Progenitor cell of endocrine pancreas (in vitro differentiated cells): ENCODE results near the gene SLC1A5. TPM values are rescaled to one million over a fixed set of nuclear protein-coding genes. Genes with fewer than 3 reads are reported as not detected.

Source experiments
- DNase-seq: peaks from one replicate; pipeline ENCODE4 v3.0.0; 2021; ENCODE audit warnings: low spot score; ENCODE audit not compliant: unreplicated experiment
- H3K27ac Mint-ChIP-seq: 2 replicates; pipeline ENCODE4 v1.8.0; 2021; ENCODE audit warnings: mild to moderate bottlenecking, moderate library complexity, mixed read lengths
- H3K27me3 Mint-ChIP-seq: 2 replicates; pipeline ENCODE4 v1.8.0; 2021; ENCODE audit warnings: mixed read lengths
- H3K36me3 Mint-ChIP-seq: 2 replicates; pipeline ENCODE4 v1.8.0; 2022; ENCODE audit warnings: mixed read lengths; ENCODE audit not compliant: insufficient read depth
- H3K4me1 Mint-ChIP-seq: 2 replicates; pipeline ENCODE4 v1.8.0; 2021; ENCODE audit warnings: low read depth, mixed read lengths
- H3K4me3 Mint-ChIP-seq: 2 replicates; pipeline ENCODE4 v1.8.0; 2021; ENCODE audit warnings: low read depth, mild to moderate bottlenecking, moderate library complexity, mixed read lengths
- H3K9me3 Mint-ChIP-seq: 2 replicates; pipeline ENCODE4 v1.8.0; 2021; ENCODE audit warnings: low read depth, mixed read lengths
- CTCF ChIP-seq: fragments of 200-600 bp; sonication (generic); IDR thresholded peaks from one replicate; pipeline ENCODE4 v1.5.0; 2021; ENCODE audit warnings: antibody characterized with exemption, mild to moderate bottlenecking; ENCODE audit not compliant: unreplicated experiment
- total RNA-seq: library from RNA; stranded (reverse); gene quantifications from 2 replicates; pipeline ENCODE4 v1.2.1, GENCODE V29; 2021

SLC1A5 gene
- total RNA-seq, 1 donor from 2014 or later, result 24.2 TPM

DNA sequence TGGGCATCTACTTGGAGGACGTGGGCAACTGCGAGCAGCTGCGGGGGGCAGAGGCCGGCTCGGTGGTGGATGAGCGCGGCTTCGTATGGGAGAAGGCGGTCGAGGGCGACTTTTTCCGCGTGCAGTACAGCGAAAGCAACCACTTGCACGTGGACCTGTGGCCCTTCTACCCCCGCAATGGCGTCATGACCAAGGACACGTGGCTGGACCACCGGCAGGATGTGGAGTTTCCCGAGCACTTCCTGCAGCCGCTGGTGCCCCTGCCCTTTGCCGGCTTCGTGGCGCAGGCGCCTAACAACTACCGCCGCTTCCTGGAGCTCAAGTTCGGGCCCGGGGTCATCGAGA, 31.9 kb downstream of the SLC1A5 start:
- Mint-ChIP-seq H3K36me3 (peaks cover 10% of the 10 kb centered on the region), H3K4me3 (no peak overlapping the region), H3K9me3 (no peaks in the 10 kb centered on the region), H3K27me3 (no peaks in the 10 kb centered on the region), H3K27ac (no peak overlapping the region), H3K4me1 (no peaks in the 10 kb centered on the region)
- DNase-seq, result no peak
- TF ChIP-seq CTCF, result no peak

DNA sequence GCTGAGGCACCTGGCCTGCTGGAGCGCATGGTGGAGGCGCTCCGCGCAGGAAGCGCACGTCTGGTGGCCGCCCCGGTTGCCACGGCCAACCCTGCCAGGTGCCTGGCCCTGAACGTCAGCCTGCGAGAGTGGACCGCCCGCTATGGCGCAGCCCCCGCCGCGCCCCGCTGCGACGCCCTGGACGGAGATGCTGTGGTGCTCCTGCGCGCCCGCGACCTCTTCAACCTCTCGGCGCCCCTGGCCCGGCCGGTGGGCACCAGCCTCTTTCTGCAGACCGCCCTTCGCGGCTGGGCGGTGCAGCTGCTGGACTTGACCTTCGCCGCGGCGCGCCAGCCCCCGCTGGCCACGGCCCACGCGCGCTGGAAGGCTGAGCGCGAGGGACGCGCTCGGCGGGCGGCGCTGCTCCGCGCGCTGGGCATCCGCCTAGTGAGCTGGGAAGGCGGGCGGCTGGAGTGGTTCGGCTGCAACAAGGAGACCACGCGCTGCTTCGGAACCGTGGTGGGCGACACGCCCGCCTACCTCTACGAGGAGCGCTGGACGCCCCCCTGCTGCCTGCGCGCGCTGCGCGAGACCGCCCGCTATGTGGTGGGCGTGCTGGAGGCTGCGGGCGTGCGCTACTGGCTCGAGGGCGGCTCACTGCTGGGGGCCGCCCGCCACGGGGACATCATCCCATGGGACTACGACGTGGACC, 32.4 kb downstream of the SLC1A5 start:
- H3K27me3 Mint-ChIP-seq, result no peaks in the 10 kb centered on the region
- DNase-seq, result no peak
- peaks cover 10% of the 10 kb centered on the region for H3K36me3 Mint-ChIP-seq
- no peak overlapping the region for H3K4me3 Mint-ChIP-seq
- H3K4me1 Mint-ChIP-seq, result no peaks in the 10 kb centered on the region
- H3K27ac Mint-ChIP-seq, result no peak overlapping the region
- no peak for TF ChIP-seq CTCF
- H3K9me3 Mint-ChIP-seq, result no peaks in the 10 kb centered on the region

GRCh38 chr19:46755077-46755852, 33.1 kb downstream of the SLC1A5 start:
- Mint-ChIP-seq H3K9me3 (no peaks in the 10 kb centered on the region), H3K36me3 (peaks cover 11% of the 10 kb centered on the region), H3K27ac (no peak overlapping the region), H3K27me3 (no peaks in the 10 kb centered on the region), H3K4me1 (no peaks in the 10 kb centered on the region), H3K4me3 (no peak overlapping the region)
- no peak for TF ChIP-seq CTCF
- DNase-seq, result no peak

GRCh38 chr19:46753420-46754155, 34.8 kb downstream of the SLC1A5 start:
- DNase-seq, result no peak

More at GRCh38 chr19:46753420-46754155, 34.8 kb downstream of the SLC1A5 start:
- TF ChIP-seq CTCF, result peak; percentile 46
- Mint-ChIP-seq H3K4me3 (no peak overlapping the region), H3K27ac (no peak overlapping the region), H3K36me3 (peaks cover 15% of the 10 kb centered on the region), H3K9me3 (no peaks in the 10 kb centered on the region), H3K4me1 (no peaks in the 10 kb centered on the region), H3K27me3 (no peaks in the 10 kb centered on the region)
